ENCODE results near the gene BHLHE41.

DNA sequence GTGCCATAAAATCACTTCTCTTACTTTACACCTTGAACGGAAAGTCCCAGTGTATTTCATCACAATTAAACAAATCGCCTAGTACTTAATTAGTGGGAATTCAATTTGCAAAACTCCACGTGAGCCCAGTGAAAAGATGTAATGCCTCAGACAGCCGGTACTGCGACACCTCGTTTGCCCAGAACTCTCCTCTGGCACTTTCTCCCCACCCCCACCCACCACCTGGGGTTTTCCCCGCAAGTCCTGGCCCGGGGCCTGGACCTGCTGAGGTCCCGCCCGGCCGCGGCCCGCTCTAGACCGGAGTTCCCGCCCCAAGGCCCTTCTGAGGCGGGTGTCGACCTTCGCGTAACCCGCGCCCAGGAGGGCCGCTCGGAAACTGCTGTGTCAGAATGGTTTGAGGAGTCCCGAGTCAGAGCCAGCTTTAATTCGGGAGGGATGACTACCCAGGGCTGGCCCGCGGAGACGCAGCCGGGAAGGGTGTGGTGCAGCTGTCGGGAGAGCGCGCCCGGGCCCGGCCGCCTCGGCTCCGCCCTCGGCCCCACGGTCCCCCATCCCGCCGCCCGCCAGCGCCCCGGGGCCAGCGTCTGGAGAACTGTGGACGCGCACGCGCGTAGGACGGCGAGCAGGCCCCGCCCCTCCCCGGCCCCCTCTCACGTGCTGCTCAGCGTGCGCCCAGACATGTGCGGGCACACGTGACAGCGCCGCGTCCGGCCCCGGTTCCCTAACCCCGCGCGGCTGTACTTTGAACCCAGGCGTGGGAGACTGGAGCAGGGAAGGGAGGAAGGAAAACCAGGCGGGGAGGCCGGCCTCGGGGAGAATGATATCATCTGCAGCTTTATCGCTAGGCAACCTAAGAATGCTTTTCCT lies 10.8 kb downstream of the BHLHE41 start:
- TF ChIP-seq, protein P1, sequence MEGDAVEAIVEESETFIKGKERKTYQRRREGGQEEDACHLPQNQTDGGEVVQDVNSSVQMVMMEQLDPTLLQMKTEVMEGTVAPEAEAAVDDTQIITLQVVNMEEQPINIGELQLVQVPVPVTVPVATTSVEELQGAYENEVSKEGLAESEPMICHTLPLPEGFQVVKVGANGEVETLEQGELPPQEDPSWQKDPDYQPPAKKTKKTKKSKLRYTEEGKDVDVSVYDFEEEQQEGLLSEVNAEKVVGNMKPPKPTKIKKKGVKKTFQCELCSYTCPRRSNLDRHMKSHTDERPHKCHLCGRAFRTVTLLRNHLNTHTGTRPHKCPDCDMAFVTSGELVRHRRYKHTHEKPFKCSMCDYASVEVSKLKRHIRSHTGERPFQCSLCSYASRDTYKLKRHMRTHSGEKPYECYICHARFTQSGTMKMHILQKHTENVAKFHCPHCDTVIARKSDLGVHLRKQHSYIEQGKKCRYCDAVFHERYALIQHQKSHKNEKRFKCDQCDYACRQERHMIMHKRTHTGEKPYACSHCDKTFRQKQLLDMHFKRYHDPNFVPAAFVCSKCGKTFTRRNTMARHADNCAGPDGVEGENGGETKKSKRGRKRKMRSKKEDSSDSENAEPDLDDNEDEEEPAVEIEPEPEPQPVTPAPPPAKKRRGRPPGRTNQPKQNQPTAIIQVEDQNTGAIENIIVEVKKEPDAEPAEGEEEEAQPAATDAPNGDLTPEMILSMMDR (conservative IDR thresholded peaks at IDR 0.05) = peak; percentile 36
- TF ChIP-seq ZFX (IDR thresholded peaks at IDR 0.05) = peak; percentile 47; the same call in 1 of the 2 replicates

Measured in C4-2B (cell line).